ENCODE measurements around the gene COX6B2.
A peak's percentile ranks its signal among the peaks of the same experiment; 100 is the strongest.

Gene COX6B2

GRCh38 chr19:55312621-55313512 lies 41.7 kb downstream of the COX6B2 start:
- no peak for DNase-seq (ENCODE audit: low read depth)

GRCh38 chr19:55311797-55312196 lies 42.7 kb downstream of the COX6B2 start:
- no peak for DNase-seq (ENCODE audit: low read depth)

- no peak for DNase-seq (ENCODE audit: low read depth)
Observed at GRCh38 chr19:55311397-55311796, 43.1 kb downstream of the COX6B2 start.

- no peak for DNase-seq (ENCODE audit: low read depth)
Observed at GRCh38 chr19:55310498-55310897, 44.0 kb downstream of the COX6B2 start.

GRCh38 chr19:55309448-55309847 lies 45.1 kb downstream of the COX6B2 start:
- no peak for DNase-seq (ENCODE audit: low read depth)

GRCh38 chr19:55308281-55308680 lies 46.2 kb downstream of the COX6B2 start:
- no peak for DNase-seq (ENCODE audit: low read depth)

GRCh38 chr19:55306712-55307111 lies 47.8 kb downstream of the COX6B2 start:
- DNase-seq (ENCODE audit: low read depth), result no peak

GRCh38 chr19:55305983-55306562 lies 48.4 kb downstream of the COX6B2 start:
- no peak for DNase-seq (ENCODE audit: low read depth)

- peak; percentile 26 for DNase-seq (ENCODE audit: low read depth)
Observed at GRCh38 chr19:55305491-55305890, 49.0 kb downstream of the COX6B2 start.

GRCh38 chr19:55304980-55305379 lies 49.5 kb downstream of the COX6B2 start:
- no peak for DNase-seq (ENCODE audit: low read depth)

- no peak for DNase-seq (ENCODE audit: low read depth)
Observed at GRCh38 chr19:55304279-55304978, 50.1 kb downstream of the COX6B2 start.

GRCh38 chr19:55303477-55303876 lies 51.0 kb downstream of the COX6B2 start:
- DNase-seq (ENCODE audit: low read depth), result no peak

GRCh38 chr19:55302318-55302703 lies 52.2 kb downstream of the COX6B2 start:
- no peak for DNase-seq (ENCODE audit: low read depth)

- peak; percentile 95 for DNase-seq (ENCODE audit: low read depth)
Observed at GRCh38 chr19:55301459-55302317, 52.8 kb downstream of the COX6B2 start.

- no peak for DNase-seq (ENCODE audit: low read depth)
Observed at GRCh38 chr19:55300886-55301458, 53.5 kb downstream of the COX6B2 start.

GRCh38 chr19:55299991-55300390 lies 54.5 kb downstream of the COX6B2 start:
- no peak for DNase-seq (ENCODE audit: low read depth)
